NCI-H2196 treated with DMSO at 0.1 percent for 48 hours (cell line): Measurements from ENCODE around the gene TCP11L2.

Source experiments
- DNase-seq: peaks from one replicate; lab custom pipeline; 2025; ENCODE audit not compliant: unreplicated experiment; lab: John Stamatoyannopoulos, UW

Gene TCP11L2

GRCh38 chr12:106389151-106389550 lies 86.6 kb downstream of the TCP11L2 start:
- no peak for DNase-seq

- no peak for DNase-seq
Measured at GRCh38 chr12:106392759-106393158, 90.2 kb downstream of the TCP11L2 start.
